Transverse colon (tissue), 3 donors: ENCODE results near the gene LRRC4C.

Source experiments
- CTCF ChIP-seq, 5 experiments: fragments of 200-600 bp in 3 of 5; fragments of 450-650 bp in 2 of 5; sonication (generic) in 3 of 5; IDR thresholded peaks; 1 replicate in 2 of 5; 2 replicates in 3 of 5; pipeline ENCODE4 v1.5.1; 2016 to 2017; ENCODE audit warnings: antibody characterized with exemption in 5 of 5, inconsistent platforms in 3 of 5, mild to moderate bottlenecking in 2 of 5, moderate library complexity in 1 of 5
- POLR2A ChIP-seq: fragments of 450-650 bp; IDR thresholded peaks from one replicate; pipeline ENCODE4 v1.6.1; 2016; ENCODE audit warnings: antibody characterized with exemption, mild to moderate bottlenecking, moderate library complexity

GRCh38 chr11:41235668-41236067, 223.8 kb downstream of the LRRC4C start:
- TF ChIP-seq CTCF (IDR thresholded peaks at IDR 0.05) (no peak), POLR2A (no peak)
